Common myeloid progenitor, CD34-positive (primary cell): ENCODE data around the gene FLNB.
A peak's percentile ranks its signal among the peaks of the same experiment; 100 is the strongest.

Source experiments
- CTCF ChIA-PET: fragments of 350-600 bp; sonication (Branson Sonifier 250); formaldehyde crosslinking; loops from one replicate; lab custom pipeline; 2021; ENCODE audit warnings: antibody characterized with exemption; lab: Charles Lee
- POLR2A ChIA-PET: fragments of 350-600 bp; sonication (Branson Sonifier 250); formaldehyde crosslinking; loops from one replicate; lab custom pipeline; 2021; ENCODE audit warnings: antibody characterized with exemption; lab: Charles Lee
- DNase-seq, 3 donors: peaks; one replicate each; pipeline versions ENCODE4 v3.0.0 to v3.0.0-alpha.2; 2013
- H3K27ac ChIP-seq, 2 experiments: 1 replicate in 1 of 2; 2 replicates in 1 of 2; pipeline ENCODE4 v1.7.0; 2013; ENCODE audit warnings: inconsistent platforms in 2 of 2, low read length in 2 of 2, mild to moderate bottlenecking in 2 of 2, low read depth in 1 of 2, moderate library complexity in 1 of 2; ENCODE audit not compliant: severe bottlenecking in 2 of 2, insufficient read depth in 1 of 2, poor library complexity in 1 of 2
- H3K27me3 ChIP-seq, 5 experiments: replicated peaks in 2 of 5; 1 replicate in 3 of 5; 2 replicates in 2 of 5; pipeline versions ENCODE4 v1.6.1 to v1.7.0; 2013; ENCODE audit warnings: low read length in 4 of 5, mild to moderate bottlenecking in 2 of 5, moderate library complexity in 2 of 5, inconsistent platforms in 1 of 5; ENCODE audit not compliant: insufficient read depth in 5 of 5, control insufficient read depth in 4 of 5
- H3K36me3 ChIP-seq, 4 experiments: 1 replicate in 2 of 4; 2 replicates in 2 of 4; pipeline versions ENCODE4 v1.6.1 to v1.7.0; 2013; ENCODE audit warnings: low read length in 3 of 4, control low read depth in 1 of 4, mild to moderate bottlenecking in 1 of 4; ENCODE audit not compliant: control insufficient read depth in 4 of 4, insufficient read depth in 4 of 4
- H3K4me1 ChIP-seq, 4 experiments: 1 replicate in 3 of 4; 2 replicates in 1 of 4; pipeline versions ENCODE4 v1.6.1 to v1.7.1; 2013; ENCODE audit warnings: low read length in 3 of 4, mild to moderate bottlenecking in 3 of 4, control low read depth in 1 of 4, inconsistent platforms in 1 of 4, moderate library complexity in 1 of 4; ENCODE audit not compliant: control insufficient read depth in 4 of 4, insufficient read depth in 4 of 4; ENCODE audit errors: control extremely low read depth in 1 of 4
- H3K4me3 ChIP-seq, 7 experiments: 1 replicate in 4 of 7; 2 replicates in 3 of 7; pipeline versions ENCODE4 v1.5.1 to v1.7.0; 2013; ENCODE audit warnings: mild to moderate bottlenecking in 7 of 7, low read length in 6 of 7, moderate library complexity in 6 of 7, inconsistent platforms in 2 of 7, low read depth in 2 of 7, control low read depth in 1 of 7; ENCODE audit not compliant: insufficient read depth in 4 of 7, control insufficient read depth in 1 of 7; ENCODE audit errors: extremely low read depth in 1 of 7
- H3K9me3 ChIP-seq, 5 experiments: 1 replicate in 4 of 5; 2 replicates in 1 of 5; pipeline versions ENCODE4 v1.6.1 to v1.7.1; 2013; ENCODE audit warnings: low read length in 4 of 5, mild to moderate bottlenecking in 2 of 5, inconsistent platforms in 1 of 5, low read depth in 1 of 5, moderate library complexity in 1 of 5; ENCODE audit not compliant: control insufficient read depth in 4 of 5, insufficient read depth in 2 of 5; ENCODE audit errors: control extremely low read depth in 1 of 5
- WGBS: methylation state at CpG from one replicate; pipeline ENCODE4 v1.1.5; 2013; ENCODE audit not compliant: insufficient coverage; 5-methylcytosine and 5-hydroxymethylcytosine counted together

The FLNB gene

GRCh38 chr3:58183221-58183620, 175.0 kb downstream of the FLNB start:
- Histone ChIP-seq H3K9me3 (no peaks in the 10 kb centered on the region), H3K36me3 (no peaks in the 10 kb centered on the region), H3K27me3 (peaks cover 0 to 2% (median 0%) of the 10 kb centered on the region in 5 experiments), H3K4me3 (no peak overlapping the region), H3K27ac (no peak overlapping the region), H3K4me1 (peaks cover 0 to 3% (median under 1%) of the 10 kb centered on the region in 4 experiments)
- DNase-seq: no peak
- ChIA-PET POLR2A (no interaction called here), CTCF (interaction anchor here (0.6 to 6.9 kb wide), 10 partner anchors 13 to 123 kb away, joined by 3 to 57 read pairs (median 8); partner anchors contain the start of genes HTD2 and RPP14)
- 100% methylated on average over 1 of the region's 1 CpG for WGBS

GRCh38 chr3:58183891-58184290, 175.7 kb downstream of the FLNB start:
- no peak for DNase-seq
- POLR2A ChIA-PET: no interaction called here
- Histone ChIP-seq H3K4me3 (no peak overlapping the region), H3K27ac (no peak overlapping the region), H3K27me3 (peaks cover 0 to 2% (median 0%) of the 10 kb centered on the region in 5 experiments), H3K36me3 (no peaks in the 10 kb centered on the region), H3K4me1 (peaks cover 0 to 6% (median 0%) of the 10 kb centered on the region in 4 experiments), H3K9me3 (no peaks in the 10 kb centered on the region)
- CTCF ChIA-PET: interaction anchor here (0.6 to 6.9 kb wide), 11 partner anchors 11 to 1481 kb away, joined by 3 to 57 read pairs (median 8); partner anchors contain the start of genes HTD2 and RPP14
- WGBS: 95% methylated on average over 11 of the region's 12 CpGs

- H3K36me3 ChIP-seq: no peaks in the 10 kb centered on the region
- ChIA-PET CTCF (interaction anchor here (0.8 to 6.9 kb wide), 8 partner anchors 9 to 122 kb away, joined by 3 to 57 read pairs (median 8); partner anchors contain the start of genes HTD2 and RPP14), POLR2A (no interaction called here)
- H3K27me3 ChIP-seq: no peaks in the 10 kb centered on the region
- WGBS: 97% methylated on average over 5 of the region's 11 CpGs
- H3K4me1 ChIP-seq: peaks cover 0 to 7% (median 0%) of the 10 kb centered on the region in 4 experiments
- H3K27ac ChIP-seq: no peak overlapping the region
- no peak overlapping the region for H3K4me3 ChIP-seq
- H3K9me3 ChIP-seq: no peaks in the 10 kb centered on the region
- peak in 1 of 3 donors; percentile 11 for DNase-seq
These were observed 176.2 kb downstream of the FLNB start for GRCh38 chr3:58184309-58184981.

GRCh38 chr3:58184982-58185360, 176.7 kb downstream of the FLNB start:
- no peak overlapping the region for H3K4me3 ChIP-seq
- WGBS: 98% methylated on average over 7 of the region's 7 CpGs
- no peak overlapping the region for H3K27ac ChIP-seq
- H3K9me3 ChIP-seq: no peaks in the 10 kb centered on the region
- H3K36me3 ChIP-seq: no peaks in the 10 kb centered on the region
- no peak for DNase-seq
- H3K4me1 ChIP-seq: peaks cover 0 to 7% (median 0%) of the 10 kb centered on the region in 4 experiments
- no peaks in the 10 kb centered on the region for H3K27me3 ChIP-seq
- ChIA-PET CTCF (interaction anchor here (1.1 to 6.9 kb wide), 7 partner anchors 9 to 122 kb away, joined by 4 to 57 read pairs (median 9); partner anchors contain the start of genes HTD2 and RPP14), POLR2A (no interaction called here)

- no peak overlapping the region for H3K27ac ChIP-seq
- H3K9me3 ChIP-seq: no peaks in the 10 kb centered on the region
- H3K4me1 ChIP-seq: peaks cover 0 to 4% (median 0%) of the 10 kb centered on the region in 4 experiments
- WGBS: 92% methylated on average over 6 of the region's 6 CpGs
- H3K4me3 ChIP-seq: no peak overlapping the region
- CTCF ChIA-PET: interaction anchor here (0.6 to 6.9 kb wide), 22 partner anchors 8 to 227 kb away, joined by 3 to 70 read pairs (median 4); partner anchors contain the start of genes HTD2 and RPP14
- no peak for DNase-seq
- H3K36me3 ChIP-seq: no peaks in the 10 kb centered on the region
- no peaks in the 10 kb centered on the region for H3K27me3 ChIP-seq
- POLR2A ChIA-PET: interaction anchor here (0.9 kb wide), 1 partner anchor 29 kb away, joined by 6 read pairs; no protein-coding TSS in a partner anchor
These were observed 179.9 kb downstream of the FLNB start for GRCh38 chr3:58188173-58188564.

GRCh38 chr3:58188921-58189451, 180.8 kb downstream of the FLNB start:
- ChIA-PET POLR2A (no interaction called here), CTCF (interaction anchor here (0.7 to 6.9 kb wide), 18 partner anchors 11 to 227 kb away, joined by 3 to 70 read pairs (median 6); partner anchors contain the start of genes ABHD6, HTD2 and RPP14)
- no peak overlapping the region for H3K27ac ChIP-seq
- H3K4me3 ChIP-seq: no peak overlapping the region
- peaks cover 0 to 4% (median 0%) of the 10 kb centered on the region in 4 experiments for H3K4me1 ChIP-seq
- DNase-seq: no peak
- no peaks in the 10 kb centered on the region for H3K36me3 ChIP-seq
- WGBS: 87% methylated on average over 8 of the region's 10 CpGs
- no peaks in the 10 kb centered on the region for H3K9me3 ChIP-seq
- H3K27me3 ChIP-seq: no peaks in the 10 kb centered on the region
